Stimulated activated CD4-positive, alpha-beta T cell treated with anti-CD3 and anti-CD28 coated beads, Interleukin-12 subunit alpha, Interleukin-12 subunit beta, amount 100 ng/mL, for 4 hours (primary cell): ENCODE data around the gene EDA.

ENCODE experiments used
- DNase-seq: peaks from one replicate; pipeline ENCODE4 v3.0.0-alpha.2; 2020

Gene EDA

GRCh38 chrX:70030301-70030767 lies 414.4 kb downstream of the EDA start:
- peak; percentile 3 for DNase-seq

DNA sequence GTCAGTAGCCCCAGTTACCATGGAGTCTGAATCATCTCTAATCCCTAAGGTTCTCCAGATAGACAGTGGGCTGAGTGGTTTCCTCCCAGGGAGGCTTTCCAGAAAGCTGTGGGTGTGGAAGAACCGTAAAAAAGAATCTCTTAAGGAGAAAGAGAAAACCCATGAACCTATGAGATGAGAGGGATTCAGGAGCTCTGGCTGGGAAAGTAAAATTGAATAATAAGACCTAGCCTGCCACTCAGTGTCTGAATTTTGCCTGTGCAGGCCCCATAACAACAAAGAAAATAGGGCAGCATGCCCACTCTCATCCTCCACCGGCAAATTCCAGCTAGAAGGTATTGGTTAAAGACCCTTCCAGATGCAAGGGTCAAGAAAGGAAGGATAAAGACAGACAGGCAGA lies 416.9 kb downstream of the EDA start:
- no peak for DNase-seq

- no peak for DNase-seq
Measured at GRCh38 chrX:70033348-70034051, 417.6 kb downstream of the EDA start.

GRCh38 chrX:70034646-70035045 lies 418.7 kb downstream of the EDA start:
- no peak for DNase-seq

DNA sequence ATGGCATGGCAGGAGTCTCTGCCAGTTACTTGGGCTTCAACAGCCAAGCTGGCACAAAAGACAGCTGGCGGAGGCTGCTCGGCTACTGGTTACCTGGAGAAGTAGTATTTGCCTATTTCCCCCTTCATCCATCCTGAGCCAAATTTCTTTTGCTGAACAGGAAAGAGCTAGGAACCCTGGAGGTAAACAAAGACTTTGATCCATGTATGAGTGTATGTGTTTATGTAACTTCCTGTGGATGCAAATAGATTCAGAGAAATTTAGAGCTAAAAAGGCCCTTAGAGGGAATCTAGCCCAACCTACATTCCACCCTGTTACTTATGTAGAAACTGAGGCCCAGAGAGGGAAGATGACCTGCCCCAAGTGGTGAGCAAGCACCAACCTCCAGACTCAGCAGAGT lies 422.6 kb downstream of the EDA start:
- DNase-seq = no peak

DNA sequence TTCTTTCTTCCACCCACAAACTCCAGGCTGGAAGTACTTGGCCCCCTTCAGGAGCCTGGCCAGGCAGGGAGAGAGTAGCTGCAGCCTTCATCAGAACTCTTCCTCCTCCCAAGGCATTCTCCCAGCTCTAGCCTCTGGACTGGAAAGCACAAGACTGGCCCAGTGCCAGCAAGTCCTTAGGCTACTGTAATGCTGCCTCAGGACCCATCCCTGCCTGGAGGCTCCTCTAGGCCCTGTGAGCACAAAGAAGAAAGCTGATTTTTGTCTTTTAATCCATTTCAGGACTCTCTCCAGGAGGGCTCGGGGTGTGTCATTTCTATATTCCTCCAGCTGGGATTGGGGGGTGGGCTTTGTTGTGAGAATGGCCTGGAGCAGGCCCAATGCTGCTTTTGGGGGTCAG lies 423.0 kb downstream of the EDA start:
- no peak for DNase-seq

DNA sequence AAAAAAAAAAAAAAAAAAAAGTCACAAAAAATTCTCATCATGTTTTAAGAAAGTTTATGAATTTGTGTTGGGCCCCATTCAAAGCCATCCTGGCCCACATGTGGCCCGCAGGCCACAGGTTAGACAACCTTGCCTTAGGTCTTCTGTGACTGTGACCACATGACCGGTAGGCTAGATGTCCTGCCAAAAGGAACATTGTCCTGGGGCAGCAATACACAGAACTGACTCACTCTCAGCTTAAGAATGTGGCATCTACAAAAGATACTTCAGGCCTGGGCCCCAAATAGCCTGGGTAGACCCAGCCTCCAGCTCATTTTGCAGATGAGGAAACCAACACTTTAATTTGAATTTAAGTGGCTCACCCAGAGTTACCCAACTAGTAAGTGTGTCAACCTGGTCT lies 423.8 kb downstream of the EDA start:
- no peak for DNase-seq

DNA sequence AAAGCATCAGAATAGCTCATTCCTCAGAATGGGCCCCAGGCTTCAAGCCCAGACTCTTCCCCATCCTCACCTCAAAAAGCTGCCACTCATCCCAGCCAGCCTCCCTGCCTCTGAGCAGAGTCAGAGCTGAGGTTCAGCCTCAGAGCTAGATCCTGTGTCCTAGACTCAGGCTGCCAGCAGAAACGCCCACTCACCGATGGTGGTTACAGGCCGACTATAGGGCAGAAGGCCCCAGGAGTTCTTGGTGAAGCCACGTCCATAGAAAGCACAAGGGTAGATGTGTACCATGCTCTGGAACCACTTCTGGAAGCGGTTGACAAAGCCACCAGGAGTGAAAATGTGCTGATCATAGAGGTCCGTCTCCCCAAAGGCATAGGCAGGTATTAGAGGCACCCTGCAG lies 426.1 kb downstream of the EDA start:
- DNase-seq = no peak

DNA sequence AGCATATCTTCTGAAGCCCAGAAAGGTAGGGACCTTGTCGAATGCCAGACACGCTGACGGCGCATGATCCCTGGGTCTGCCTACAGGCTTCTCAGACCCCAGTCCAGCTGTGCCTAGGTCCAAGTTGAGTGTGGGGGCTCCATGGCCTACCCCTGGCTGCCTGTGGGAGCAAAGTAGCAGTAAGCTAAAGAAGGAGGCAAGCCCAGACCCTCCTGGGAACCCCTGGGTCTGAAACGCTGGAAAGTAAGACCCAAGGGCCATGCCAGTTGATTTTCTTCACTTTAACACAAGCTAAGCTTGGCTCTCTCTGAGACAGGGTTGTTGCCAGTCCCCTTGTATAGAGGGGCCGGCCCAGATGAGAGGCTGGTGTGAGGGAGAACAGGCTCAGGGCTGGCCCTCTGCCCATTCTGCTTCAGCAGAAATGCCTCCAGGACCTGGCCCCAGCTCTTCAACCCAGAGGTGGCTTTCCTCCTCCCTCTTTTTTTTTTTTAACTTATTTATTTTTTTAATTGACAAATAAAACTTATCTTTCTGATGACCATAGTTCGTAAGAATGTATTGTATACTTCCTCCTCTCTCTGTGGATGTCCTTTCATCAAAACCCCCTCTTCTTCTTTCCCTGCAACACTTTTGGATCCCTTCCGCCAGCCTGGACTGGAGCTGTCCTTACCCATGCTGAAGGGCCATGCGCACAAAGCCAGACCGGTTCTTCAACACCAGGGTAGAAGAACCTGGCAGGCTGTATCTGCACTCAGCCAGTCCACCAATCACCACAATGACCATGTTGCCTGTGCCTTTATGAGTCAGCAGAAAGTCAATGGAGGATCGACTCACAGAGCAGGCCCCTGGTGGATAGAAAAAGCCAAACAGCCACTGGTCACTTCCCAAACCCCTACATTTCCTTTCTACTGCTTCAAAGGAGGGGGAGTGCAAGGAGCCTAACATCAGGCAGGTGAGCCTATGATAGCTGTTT lies 426.8 kb downstream of the EDA start:
- DNase-seq = no peak

GRCh38 chrX:70043685-70044084 lies 427.8 kb downstream of the EDA start:
- no peak for DNase-seq

DNA sequence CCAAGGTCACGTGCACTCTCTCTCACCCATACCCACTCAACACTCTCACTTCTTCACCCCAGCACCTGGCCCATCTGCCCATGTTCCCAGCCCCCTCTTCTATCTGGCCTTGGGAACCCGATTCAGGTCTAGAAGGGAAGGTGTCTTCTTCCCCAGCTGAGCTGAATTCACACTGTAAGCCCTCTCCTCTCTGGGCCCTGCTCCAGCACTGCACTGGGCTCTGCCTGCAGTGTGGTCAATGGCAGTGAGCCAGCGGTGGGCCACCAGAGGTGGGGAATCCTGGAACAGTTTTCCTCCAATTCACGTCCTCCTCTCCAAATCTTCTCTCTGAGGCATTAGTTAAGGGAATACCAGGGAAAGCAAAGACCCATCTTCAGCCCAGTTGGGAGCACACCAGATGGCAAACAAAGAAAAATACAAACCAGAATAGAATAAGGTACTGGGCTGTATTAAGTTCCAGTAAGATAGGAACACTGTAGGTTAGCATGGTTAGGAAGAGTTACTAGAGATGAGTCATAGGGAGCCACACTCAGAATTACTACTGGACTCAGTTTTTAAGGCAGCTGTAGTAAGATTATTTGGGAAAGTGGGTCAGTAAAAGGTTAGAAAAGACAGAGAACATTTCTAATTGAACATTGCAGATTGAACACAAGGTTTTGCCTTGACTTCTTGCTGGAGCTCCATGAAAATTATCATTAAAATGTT lies 428.8 kb downstream of the EDA start:
- no peak for DNase-seq

GRCh38 chrX:70046978-70047377 lies 431.1 kb downstream of the EDA start:
- no peak for DNase-seq

- no peak for DNase-seq
Measured at GRCh38 chrX:70049406-70049805, 433.5 kb downstream of the EDA start.

DNA sequence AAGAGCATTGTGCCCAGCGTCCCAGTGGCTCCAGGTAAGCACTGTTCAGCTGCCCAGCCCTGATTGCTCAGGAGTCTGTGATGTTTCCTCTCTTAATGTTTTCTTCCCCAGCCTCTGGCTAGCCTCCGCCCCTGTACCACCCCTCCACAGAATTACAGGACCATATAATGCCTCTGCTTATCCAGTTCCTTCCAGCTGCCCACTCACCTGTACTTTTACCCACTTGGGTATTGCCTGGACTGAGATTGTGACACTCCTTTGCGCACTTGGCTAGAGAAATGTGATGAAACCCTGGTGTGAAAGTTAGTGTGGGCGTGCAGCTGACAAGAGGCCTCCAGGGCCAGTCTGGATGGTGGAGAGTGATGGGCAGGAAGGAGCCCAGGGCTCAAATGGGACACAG lies 434.0 kb downstream of the EDA start, which contains the start of gene AWAT2:
Gene AWAT2 (minus strand): TSS at position 14 of the 400 bp plus-strand sequence. CDS start 6 bp downstream, at position 8.
- DNase-seq = no peak

GRCh38 chrX:70052895-70053615 lies 437.1 kb downstream of the EDA start:
- DNase-seq = no peak

DNA sequence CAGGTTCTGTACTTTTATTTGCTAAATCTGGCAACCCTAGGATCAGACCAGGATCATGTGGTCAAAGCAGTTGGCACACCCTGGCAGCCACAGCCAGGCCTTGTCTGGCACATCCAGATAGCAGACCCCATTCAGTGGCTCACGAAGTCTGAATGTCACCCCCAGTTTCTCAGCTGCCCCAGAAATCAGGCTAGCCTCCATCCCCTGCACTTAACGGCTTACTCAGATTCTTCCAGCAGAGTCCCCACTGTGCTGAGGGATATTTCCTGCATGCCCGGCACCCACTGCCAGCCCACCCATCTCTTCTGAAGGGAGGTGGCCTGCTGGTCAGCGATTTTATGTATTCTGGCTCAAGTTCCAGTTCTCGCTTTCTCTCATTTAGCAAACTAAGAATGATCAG lies 438.5 kb downstream of the EDA start:
- DNase-seq = no peak

GRCh38 chrX:70062076-70062475 lies 446.2 kb downstream of the EDA start, which contains the start of gene OTUD6A:
OTUD6A (plus strand) TSS chrX:70062457; CDS start chrX:70062525, 68 bp downstream.
- DNase-seq = no peak

DNA sequence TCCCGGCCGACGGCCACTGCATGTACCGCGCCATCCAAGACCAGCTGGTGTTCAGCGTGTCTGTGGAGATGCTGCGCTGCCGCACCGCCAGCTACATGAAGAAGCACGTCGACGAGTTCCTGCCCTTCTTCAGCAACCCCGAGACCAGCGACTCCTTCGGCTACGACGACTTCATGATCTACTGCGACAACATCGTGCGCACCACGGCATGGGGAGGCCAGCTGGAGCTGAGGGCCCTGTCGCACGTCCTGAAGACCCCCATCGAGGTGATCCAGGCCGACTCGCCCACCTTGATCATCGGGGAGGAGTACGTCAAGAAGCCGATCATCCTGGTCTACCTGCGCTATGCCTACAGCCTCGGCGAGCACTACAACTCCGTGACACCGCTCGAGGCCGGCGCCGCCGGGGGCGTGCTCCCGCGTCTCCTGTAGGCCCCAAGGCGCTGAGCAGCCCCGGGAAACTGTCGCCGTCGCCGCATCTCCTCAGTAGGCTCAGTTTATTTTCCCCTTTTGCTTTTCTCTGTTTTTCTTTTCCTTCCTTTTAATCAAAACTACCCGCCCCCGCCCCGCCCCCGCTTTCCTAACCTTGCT lies 447.1 kb downstream of the EDA start:
- no peak for DNase-seq

- no peak for DNase-seq
Measured at GRCh38 chrX:70066646-70067045, 450.7 kb downstream of the EDA start.

- DNase-seq = no peak
Measured at GRCh38 chrX:70079297-70079696, 463.4 kb downstream of the EDA start.

DNA sequence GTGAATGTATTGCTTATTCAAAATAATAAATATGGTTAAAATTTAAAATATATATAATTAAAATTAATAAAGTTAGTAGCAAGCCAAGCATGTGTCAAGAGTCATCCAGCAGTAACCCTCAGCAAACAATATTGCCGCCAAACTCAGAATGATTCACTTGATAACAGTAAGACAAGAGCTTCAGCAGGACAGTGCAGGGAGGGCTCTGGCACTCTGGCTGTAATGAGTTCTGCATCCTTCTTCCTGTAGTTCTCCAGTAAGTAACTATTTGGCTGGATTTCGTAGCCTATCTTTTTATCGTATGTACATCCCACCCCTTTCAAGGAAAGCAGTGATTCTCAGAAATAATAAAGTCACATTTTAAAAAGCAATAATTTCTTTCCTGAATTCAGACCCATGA lies 464.0 kb downstream of the EDA start:
- DNase-seq = no peak

- DNase-seq = no peak
Measured at GRCh38 chrX:70082723-70083122, 466.8 kb downstream of the EDA start.
